CD14-positive monocyte (primary cell): Measurements from ENCODE around the gene MYO18A. TPM values are rescaled to one million over a fixed set of nuclear protein-coding genes. Genes with fewer than 3 reads are reported as not detected.
"Not testable (repeated sequence)": the region's sequence is repeated elsewhere in the genome, so short reads cannot be mapped to it uniquely, and the experiment has no call there.

Experiments
- DNase-seq, 3 donors: peaks; one replicate each; pipeline ENCODE4 v3.0.0-alpha.2; 2011 to 2022
- H2AFZ ChIP-seq: 2 replicates; pipeline ENCODE4 v1.6.0; 2012; ENCODE audit warnings: mild to moderate bottlenecking, low read depth, low read length, inconsistent platforms; ENCODE audit not compliant: insufficient read depth, poor library complexity, severe bottlenecking
- H3K27ac ChIP-seq, 2 donors: 1 replicate in 1 of 2; 2 replicates in 1 of 2; pipeline ENCODE4 v1.5.1; 2012 to 2013; ENCODE audit warnings: low read length in 2 of 2, control low read depth in 1 of 2, inconsistent platforms in 1 of 2, low read depth in 1 of 2, mild to moderate bottlenecking in 1 of 2
- H3K27me3 ChIP-seq, 2 donors: one replicate each; pipeline versions ENCODE4 v1.6.0 to v1.6.1; 2011 to 2013; ENCODE audit warnings: low read length in 2 of 2; ENCODE audit not compliant: control insufficient read depth in 2 of 2, insufficient read depth in 2 of 2
- H3K36me3 ChIP-seq, 2 donors: replicated peaks in 1 of 2; 1 replicate in 1 of 2; 2 replicates in 1 of 2; pipeline versions ENCODE4 v1.5.1 to v1.6.1; 2012 to 2013; ENCODE audit warnings: low read length in 2 of 2, control low read depth in 1 of 2, inconsistent platforms in 1 of 2, mild to moderate bottlenecking in 1 of 2; ENCODE audit not compliant: insufficient read depth in 2 of 2, control insufficient read depth in 1 of 2
- H3K4me1 ChIP-seq, 2 donors: 1 replicate in 1 of 2; 2 replicates in 1 of 2; pipeline versions ENCODE4 v1.5.1 to v1.6.1; 2012 to 2013; ENCODE audit warnings: low read length in 2 of 2, control low read depth in 1 of 2, inconsistent platforms in 1 of 2, mild to moderate bottlenecking in 1 of 2, moderate library complexity in 1 of 2; ENCODE audit not compliant: insufficient read depth in 2 of 2, control insufficient read depth in 1 of 2
- H3K4me2 ChIP-seq: replicated peaks from 2 replicates; pipeline ENCODE3; 2012; ENCODE audit warnings: low read length, moderate library complexity, mild to moderate bottlenecking; ENCODE audit not compliant: poor library complexity, severe bottlenecking; ENCODE audit errors: extremely low read depth
- H3K4me3 ChIP-seq, 3 experiments: fragments of 200-600 bp in 1 of 3; sonication (generic) in 1 of 3; replicated peaks in 1 of 3; 1 replicate in 2 of 3; 2 replicates in 1 of 3; pipeline ENCODE4 v1.5.1; 2011 to 2013; ENCODE audit warnings: low read length in 3 of 3, mild to moderate bottlenecking in 3 of 3, control low read depth in 2 of 3, low read depth in 2 of 3, inconsistent platforms in 1 of 3, moderate library complexity in 1 of 3
- H3K79me2 ChIP-seq: 2 replicates; pipeline ENCODE4 v1.6.0; 2012; ENCODE audit warnings: mild to moderate bottlenecking, control low read depth, inconsistent platforms, low read length, moderate library complexity; ENCODE audit not compliant: insufficient read depth
- H3K9ac ChIP-seq: 2 replicates; pipeline ENCODE4 v1.6.0; 2017; ENCODE audit warnings: low read length, mild to moderate bottlenecking; ENCODE audit not compliant: insufficient read depth, poor library complexity, severe bottlenecking
- H3K9me3 ChIP-seq, 2 donors: replicated peaks in 1 of 2; 1 replicate in 1 of 2; 2 replicates in 1 of 2; pipeline versions ENCODE4 v1.5.1 to v1.6.1; 2012 to 2013; ENCODE audit warnings: low read length in 2 of 2, control low read depth in 1 of 2; ENCODE audit not compliant: control insufficient read depth in 1 of 2, insufficient read depth in 1 of 2
- H4K20me1 ChIP-seq: 2 replicates; pipeline ENCODE4 v1.6.0; 2012; ENCODE audit warnings: mild to moderate bottlenecking, low read length, control low read depth, moderate library complexity; ENCODE audit not compliant: insufficient read depth
- H3K27ac Mint-ChIP-seq, 7 donors: one replicate each; pipeline ENCODE4 v1.8.0; 2020; ENCODE audit warnings: mild to moderate bottlenecking in 7 of 7, mixed read lengths in 7 of 7, moderate library complexity in 6 of 7, inconsistent platforms in 2 of 7
- H3K27me3 Mint-ChIP-seq, 3 donors: one replicate each; pipeline ENCODE4 v1.8.0; 2021 to 2022; ENCODE audit warnings: low read depth in 3 of 3, mild to moderate bottlenecking in 3 of 3, mixed read lengths in 3 of 3, moderate library complexity in 3 of 3, inconsistent platforms in 1 of 3
- H3K36me3 Mint-ChIP-seq, 2 donors: one replicate each; pipeline ENCODE4 v1.8.0; 2020; ENCODE audit warnings: mixed read lengths in 2 of 2, inconsistent platforms in 1 of 2, mild to moderate bottlenecking in 1 of 2
- H3K4me1 Mint-ChIP-seq: one replicate; pipeline ENCODE4 v1.8.0; 2020; ENCODE audit warnings: mild to moderate bottlenecking, mixed read lengths
- H3K4me3 Mint-ChIP-seq, 2 donors: one replicate each; pipeline ENCODE4 v1.8.0; 2020; ENCODE audit warnings: mild to moderate bottlenecking in 2 of 2, mixed read lengths in 2 of 2, moderate library complexity in 1 of 2
- H3K9me3 Mint-ChIP-seq, 7 donors: one replicate each; pipeline ENCODE4 v1.8.0; 2020 to 2022; ENCODE audit warnings: mixed read lengths in 7 of 7, mild to moderate bottlenecking in 6 of 7, moderate library complexity in 6 of 7, inconsistent platforms in 2 of 7
- WGBS: methylation state at CpG from one replicate; pipeline ENCODE4 v1.1.5; 2013; ENCODE audit warnings: missing lambda C conversion rate; ENCODE audit not compliant: insufficient coverage; 5-methylcytosine and 5-hydroxymethylcytosine counted together
- intact Hi-C, 2 donors: fragments of 100-400 bp; cut with micrococcal nuclease; formaldehyde crosslinking; loops; one replicate each; pipeline versions ENCODE4 v1.15.0 to v1.15.1; 2023
- polyA plus RNA-seq, 3 donors: library from polyadenylated mRNA; depleted of rRNA in 1 of 3; unstranded in 2 of 3; stranded (reverse) in 1 of 3; fragments of 300-500 nt in 2 of 3; fragments of >200 nt in 1 of 3; fragmentation: Illumina TruSeq in 2 of 3; gene quantifications; 1 replicate in 2 of 3; 2 replicates in 1 of 3; pipeline ENCODE4 v1.2.3, GENCODE V29; 2012 to 2021
- TF ChIP-seq, protein P1 (sequence below): fragments of 200-600 bp; IDR thresholded peaks from one replicate; pipeline ENCODE4 v1.8.0; 2022; ENCODE audit warnings: antibody characterized with exemption, mild to moderate bottlenecking

The MYO18A gene
- polyA plus RNA-seq, 3 donors = 6.3 to 40.2 (median 11.0) TPM

DNA sequence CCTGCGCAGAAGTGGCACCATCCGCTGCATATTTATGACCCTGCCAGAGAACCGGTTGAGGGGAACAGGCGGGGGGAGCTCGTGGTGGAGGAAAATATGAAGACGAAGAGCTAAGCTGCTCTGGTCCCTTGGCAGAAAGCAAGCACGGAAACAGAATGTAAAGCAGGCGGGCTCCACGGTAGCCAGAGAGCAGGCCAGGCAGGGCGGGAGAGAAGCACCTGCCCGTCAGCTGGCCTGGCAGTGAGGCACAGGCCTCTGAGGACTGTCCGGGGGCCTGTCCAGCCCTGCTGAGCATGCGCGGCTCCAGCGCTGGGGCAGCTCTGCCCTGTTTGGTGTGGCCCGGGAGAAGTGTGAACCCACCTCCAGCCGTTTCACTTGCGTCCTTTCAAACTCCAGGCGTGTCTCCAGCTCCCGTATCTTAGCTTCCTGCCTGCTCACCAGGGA is 90.6 kb downstream of the MYO18A start:
- H3K79me2 ChIP-seq = no peaks in the 10 kb centered on the region
- WGBS = 92% methylated on average over 18 of the region's 20 CpGs
- H3K4me3 ChIP-seq = no peak overlapping the region
- no peaks in the 10 kb centered on the region for H4K20me1 ChIP-seq
- no peak overlapping the region for H3K9ac ChIP-seq
- H3K36me3 Mint-ChIP-seq = peaks cover 90 to 100% of the 10 kb centered on the region in 2 donors
- H3K4me2 ChIP-seq = no peak overlapping the region
- no peaks in the 10 kb centered on the region for H3K9me3 ChIP-seq
- H3K4me1 ChIP-seq = no peaks in the 10 kb centered on the region
- H3K4me1 Mint-ChIP-seq = no peaks in the 10 kb centered on the region
- no peak overlapping the region for H3K27ac ChIP-seq
- no peaks in the 10 kb centered on the region for H3K27me3 Mint-ChIP-seq
- H3K36me3 ChIP-seq = peaks cover 91 to 99% of the 10 kb centered on the region in 2 donors
- no peaks in the 10 kb centered on the region for H3K27me3 ChIP-seq
- TF ChIP-seq, protein P1, sequence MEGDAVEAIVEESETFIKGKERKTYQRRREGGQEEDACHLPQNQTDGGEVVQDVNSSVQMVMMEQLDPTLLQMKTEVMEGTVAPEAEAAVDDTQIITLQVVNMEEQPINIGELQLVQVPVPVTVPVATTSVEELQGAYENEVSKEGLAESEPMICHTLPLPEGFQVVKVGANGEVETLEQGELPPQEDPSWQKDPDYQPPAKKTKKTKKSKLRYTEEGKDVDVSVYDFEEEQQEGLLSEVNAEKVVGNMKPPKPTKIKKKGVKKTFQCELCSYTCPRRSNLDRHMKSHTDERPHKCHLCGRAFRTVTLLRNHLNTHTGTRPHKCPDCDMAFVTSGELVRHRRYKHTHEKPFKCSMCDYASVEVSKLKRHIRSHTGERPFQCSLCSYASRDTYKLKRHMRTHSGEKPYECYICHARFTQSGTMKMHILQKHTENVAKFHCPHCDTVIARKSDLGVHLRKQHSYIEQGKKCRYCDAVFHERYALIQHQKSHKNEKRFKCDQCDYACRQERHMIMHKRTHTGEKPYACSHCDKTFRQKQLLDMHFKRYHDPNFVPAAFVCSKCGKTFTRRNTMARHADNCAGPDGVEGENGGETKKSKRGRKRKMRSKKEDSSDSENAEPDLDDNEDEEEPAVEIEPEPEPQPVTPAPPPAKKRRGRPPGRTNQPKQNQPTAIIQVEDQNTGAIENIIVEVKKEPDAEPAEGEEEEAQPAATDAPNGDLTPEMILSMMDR = no peak
- no peaks in the 10 kb centered on the region for H3K9me3 Mint-ChIP-seq
- H3K27ac Mint-ChIP-seq = peak overlapping the region in 6 of 7 donors; percentile 1 to 83 (median 42)
- intact Hi-C loops = no loop called here
- no peak overlapping the region for H2AFZ ChIP-seq
- no peak overlapping the region for H3K4me3 Mint-ChIP-seq
- DNase-seq = no peak

DNA sequence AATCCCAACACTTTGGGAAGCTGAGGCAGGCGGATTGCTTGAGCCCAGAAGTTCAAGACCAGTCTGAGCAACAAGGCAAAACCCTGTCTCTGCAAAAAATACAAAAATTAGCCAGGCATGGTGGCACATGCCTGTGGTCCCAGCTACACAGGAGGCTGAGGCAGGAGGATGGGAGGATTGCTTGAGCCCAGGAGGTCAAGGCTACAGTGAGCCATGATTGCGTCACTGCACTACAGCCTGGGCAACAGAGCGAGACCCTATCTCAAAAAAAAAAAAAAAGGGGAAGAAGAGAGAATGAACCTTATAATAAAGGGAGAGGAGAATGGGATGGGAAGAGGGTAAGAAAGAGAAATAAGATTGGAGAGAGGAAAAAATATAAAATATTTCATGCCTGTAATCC is 91.4 kb downstream of the MYO18A start:
- intact Hi-C loops, H3K9me3 Mint-ChIP-seq, H3K4me3 Mint-ChIP-seq, H4K20me1 ChIP-seq, H3K9ac ChIP-seq, H3K4me1 ChIP-seq, DNase-seq, H3K27ac ChIP-seq, H3K4me3 ChIP-seq, H3K9me3 ChIP-seq, H3K27me3 Mint-ChIP-seq, H3K79me2 ChIP-seq, H3K27me3 ChIP-seq, H2AFZ ChIP-seq, H3K4me1 Mint-ChIP-seq, H3K4me2 ChIP-seq: not testable (repeated sequence)
- H3K27ac Mint-ChIP-seq = peak overlapping the region in 4 of 7 donors; percentile 15 to 64 (median 48)
- 100% methylated on average over 1 of the region's 3 CpGs for WGBS
- peaks cover 90 to 100% of the 10 kb centered on the region in 2 donors for H3K36me3 Mint-ChIP-seq
- H3K36me3 ChIP-seq = peaks cover 91 to 99% of the 10 kb centered on the region in 2 donors
